Immature natural killer cell (primary cell): ENCODE data around the gene RAB27B. TPM values are rescaled to one million over a fixed set of nuclear protein-coding genes. Genes with fewer than 3 reads are reported as not detected.
A peak's percentile ranks its signal among the peaks of the same experiment; 100 is the strongest.

ENCODE experiments used
- DNase-seq, 3 donors: peaks; one replicate each; pipeline ENCODE4 v3.0.0; 2022; ENCODE audit warnings: mixed read lengths in 1 of 3
- H3K27ac Mint-ChIP-seq, 6 donors: one replicate each; pipeline ENCODE4 v1.8.0; 2020; ENCODE audit warnings: mixed read lengths in 6 of 6, mild to moderate bottlenecking in 5 of 6, inconsistent platforms in 4 of 6, moderate library complexity in 3 of 6
- H3K27me3 Mint-ChIP-seq, 3 donors: one replicate each; pipeline ENCODE4 v1.8.0; 2020 to 2021; ENCODE audit warnings: low read depth in 3 of 3, mild to moderate bottlenecking in 3 of 3, mixed read lengths in 3 of 3, moderate library complexity in 3 of 3, inconsistent platforms in 1 of 3
- H3K36me3 Mint-ChIP-seq, 3 donors: one replicate each; pipeline ENCODE4 v1.8.0; 2020; ENCODE audit warnings: mixed read lengths in 3 of 3, inconsistent platforms in 2 of 3, mild to moderate bottlenecking in 2 of 3
- H3K4me1 Mint-ChIP-seq, 2 donors: one replicate each; pipeline ENCODE4 v1.8.0; 2020; ENCODE audit warnings: inconsistent platforms in 2 of 2, mild to moderate bottlenecking in 2 of 2, mixed read lengths in 2 of 2, moderate library complexity in 1 of 2
- H3K4me3 Mint-ChIP-seq, 5 donors: one replicate each; pipeline ENCODE4 v1.8.0; 2020; ENCODE audit warnings: mild to moderate bottlenecking in 5 of 5, mixed read lengths in 5 of 5, inconsistent platforms in 3 of 5, moderate library complexity in 3 of 5
- H3K9me3 Mint-ChIP-seq, 6 donors: one replicate each; pipeline ENCODE4 v1.8.0; 2020; ENCODE audit warnings: mild to moderate bottlenecking in 6 of 6, mixed read lengths in 6 of 6, inconsistent platforms in 4 of 6, moderate library complexity in 3 of 6
- polyA plus RNA-seq, 3 donors: library from polyadenylated mRNA; unstranded; fragments of 300-500 nt; fragmentation: Illumina TruSeq; gene quantifications; one replicate each; pipeline ENCODE4 v1.2.3, GENCODE V29; 2021

RAB27B gene
- polyA plus RNA-seq, 3 donors from 2014 or later: 3.9 to 8.1 (median 6.3) TPM

DNA sequence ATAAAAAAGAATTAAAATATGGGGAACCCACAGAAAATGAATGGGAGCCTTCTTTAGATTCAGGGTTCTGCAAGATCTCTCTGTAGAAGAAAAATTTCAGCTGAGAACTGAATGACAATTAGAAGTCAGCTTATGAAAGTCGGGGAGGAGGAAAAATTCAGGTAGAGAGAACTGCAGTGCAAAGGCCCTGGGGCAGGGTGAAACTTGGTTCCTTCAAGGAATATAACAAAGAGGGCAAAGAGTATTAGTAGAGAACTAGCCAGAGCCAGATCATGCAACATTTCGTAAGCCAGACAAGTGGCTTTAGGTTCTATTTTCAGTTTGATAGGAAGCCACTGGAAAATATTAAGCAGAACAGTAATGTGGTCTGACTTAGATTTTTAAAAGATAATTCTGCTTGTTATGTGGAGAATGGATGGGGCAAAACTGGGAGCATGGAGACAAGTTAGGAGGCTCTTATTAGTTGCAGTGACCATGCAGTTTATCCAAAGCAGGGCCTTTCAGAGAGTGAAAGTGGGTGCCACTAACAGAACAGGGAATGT lies 27.9 kb downstream of the RAB27B start:
- H3K27ac Mint-ChIP-seq: no peak overlapping the region
- H3K36me3 Mint-ChIP-seq: peaks cover 0 to 11% (median 5%) of the 10 kb centered on the region in 3 donors
- H3K4me1 Mint-ChIP-seq: peaks cover 34 to 62% of the 10 kb centered on the region in 2 donors
- DNase-seq: no peak
- no peaks in the 10 kb centered on the region for H3K27me3 Mint-ChIP-seq
- H3K4me3 Mint-ChIP-seq: no peak overlapping the region
- no peaks in the 10 kb centered on the region for H3K9me3 Mint-ChIP-seq

GRCh38 chr18:54857499-54857898 lies 29.2 kb downstream of the RAB27B start:
- Mint-ChIP-seq H3K4me3 (no peak overlapping the region), H3K9me3 (no peaks in the 10 kb centered on the region), H3K27me3 (no peaks in the 10 kb centered on the region), H3K4me1 (peaks cover 32 to 61% of the 10 kb centered on the region in 2 donors), H3K27ac (no peak overlapping the region), H3K36me3 (peaks cover 0 to 14% (median 5%) of the 10 kb centered on the region in 3 donors)
- no peak for DNase-seq

GRCh38 chr18:54859667-54860421 lies 31.6 kb downstream of the RAB27B start:
- Mint-ChIP-seq H3K4me3 (no peak overlapping the region), H3K4me1 (peaks cover 14 to 55% of the 10 kb centered on the region in 2 donors), H3K36me3 (peaks cover 0 to 18% (median 13%) of the 10 kb centered on the region in 3 donors), H3K27ac (peak overlapping the region in 1 of 6 donors; percentile 73), H3K9me3 (no peaks in the 10 kb centered on the region), H3K27me3 (no peaks in the 10 kb centered on the region)
- no peak for DNase-seq

- Mint-ChIP-seq H3K36me3 (peaks cover 0 to 16% (median 12%) of the 10 kb centered on the region in 3 donors), H3K4me3 (no peak overlapping the region), H3K9me3 (no peaks in the 10 kb centered on the region), H3K27ac (no peak overlapping the region), H3K27me3 (no peaks in the 10 kb centered on the region), H3K4me1 (peaks cover 13 to 51% of the 10 kb centered on the region in 2 donors)
- DNase-seq: no peak
These were observed 32.7 kb downstream of the RAB27B start for GRCh38 chr18:54860941-54861340.

DNA sequence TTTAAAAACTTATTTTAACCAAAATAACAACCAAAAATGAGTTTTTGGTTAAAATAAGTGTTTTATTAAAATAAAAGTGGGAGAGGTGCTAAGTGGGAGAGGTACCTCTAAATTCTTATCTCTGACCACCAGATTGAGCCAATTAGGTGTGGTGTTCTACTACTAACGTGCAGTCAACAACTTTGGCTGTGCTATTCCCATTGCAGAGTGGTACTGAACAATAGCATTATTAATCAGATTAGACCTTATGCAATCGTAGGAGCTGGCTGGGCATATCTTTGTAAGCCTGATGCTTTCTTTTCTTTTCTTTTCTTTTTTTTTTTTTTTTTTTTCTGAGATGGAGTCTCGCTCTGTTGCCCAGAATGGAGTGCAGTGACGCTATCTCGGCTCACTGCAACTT lies 38.9 kb downstream of the RAB27B start:
- Mint-ChIP-seq H3K36me3 (peaks cover 4 to 22% (median 12%) of the 10 kb centered on the region in 3 donors), H3K27me3 (no peaks in the 10 kb centered on the region), H3K9me3 (no peaks in the 10 kb centered on the region), H3K4me3 (no peak overlapping the region), H3K27ac (no peak overlapping the region), H3K4me1 (peaks cover 17 to 39% of the 10 kb centered on the region in 2 donors)
- DNase-seq: no peak

DNA sequence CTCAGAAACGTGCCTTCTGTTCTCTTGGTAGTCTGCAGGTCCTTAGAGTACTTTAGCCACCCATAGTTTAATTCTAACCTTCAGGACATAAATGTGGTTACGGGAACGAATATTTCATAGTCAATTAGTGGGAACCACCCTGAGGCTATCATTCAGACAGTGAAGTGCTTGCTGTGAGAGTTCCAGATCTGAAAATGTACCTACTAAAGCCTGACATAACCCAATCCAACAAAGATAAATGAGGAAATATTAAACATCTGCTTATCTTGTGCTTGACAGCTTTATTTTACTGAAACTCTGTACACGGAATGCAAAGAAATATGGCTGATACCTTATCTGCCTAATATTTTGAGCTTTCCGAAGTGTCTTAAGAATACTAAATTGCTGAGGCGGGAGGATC lies 43.0 kb downstream of the RAB27B start:
- Mint-ChIP-seq H3K36me3 (peaks cover 4 to 20% (median 15%) of the 10 kb centered on the region in 3 donors), H3K27ac (peak overlapping the region in 1 of 6 donors; percentile 43), H3K27me3 (no peaks in the 10 kb centered on the region), H3K4me3 (no peak overlapping the region), H3K4me1 (peaks cover 40 to 59% of the 10 kb centered on the region in 2 donors), H3K9me3 (no peaks in the 10 kb centered on the region)
- no peak for DNase-seq

GRCh38 chr18:54872681-54873080 lies 44.4 kb downstream of the RAB27B start:
- Mint-ChIP-seq H3K27me3 (no peaks in the 10 kb centered on the region), H3K4me1 (peaks cover 34 to 63% of the 10 kb centered on the region in 2 donors), H3K9me3 (no peaks in the 10 kb centered on the region), H3K36me3 (peaks cover 4 to 20% (median 15%) of the 10 kb centered on the region in 3 donors), H3K27ac (peak overlapping the region in 2 of 6 donors; percentile 20 to 23), H3K4me3 (peak overlapping the region in 1 of 5 donors; percentile 46)
- no peak for DNase-seq

GRCh38 chr18:54873884-54874255 lies 45.6 kb downstream of the RAB27B start:
- H3K36me3 Mint-ChIP-seq: peaks cover 0 to 14% (median 9%) of the 10 kb centered on the region in 3 donors
- no peak for DNase-seq
- H3K4me1 Mint-ChIP-seq: peaks cover 28 to 56% of the 10 kb centered on the region in 2 donors
- H3K27ac Mint-ChIP-seq: peak overlapping the region in 1 of 6 donors; percentile 20
- no peaks in the 10 kb centered on the region for H3K9me3 Mint-ChIP-seq
- H3K27me3 Mint-ChIP-seq: no peaks in the 10 kb centered on the region
- H3K4me3 Mint-ChIP-seq: no peak overlapping the region

- H3K4me1 Mint-ChIP-seq: peaks cover 26 to 50% of the 10 kb centered on the region in 2 donors
- H3K36me3 Mint-ChIP-seq: peaks cover 10 to 18% (median 16%) of the 10 kb centered on the region in 3 donors
- H3K9me3 Mint-ChIP-seq: no peaks in the 10 kb centered on the region
- no peaks in the 10 kb centered on the region for H3K27me3 Mint-ChIP-seq
- H3K27ac Mint-ChIP-seq: no peak overlapping the region
- no peak overlapping the region for H3K4me3 Mint-ChIP-seq
- DNase-seq: no peak
These were observed 46.8 kb downstream of the RAB27B start for GRCh38 chr18:54875063-54875462.

DNA sequence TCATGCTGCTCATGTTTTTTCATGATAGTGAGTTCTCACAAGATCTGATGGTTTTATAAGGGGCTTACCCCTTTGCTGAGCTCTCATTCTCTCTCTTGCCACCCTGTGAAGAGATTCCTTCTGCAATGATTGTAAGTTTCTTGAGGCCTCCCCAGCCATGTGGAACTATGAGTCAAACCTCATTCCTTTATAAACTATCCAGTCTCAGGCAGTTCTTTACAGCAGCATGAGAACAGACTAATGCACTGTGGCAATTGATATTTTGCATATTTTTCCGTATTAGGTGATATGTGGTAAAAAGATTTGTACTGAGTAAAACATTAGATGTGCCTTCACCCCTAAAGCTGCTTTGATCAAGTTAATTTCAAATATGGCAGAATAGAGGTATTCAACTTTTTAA lies 48.8 kb downstream of the RAB27B start:
- DNase-seq: no peak

GRCh38 chr18:54878159-54878622 lies 49.9 kb downstream of the RAB27B start:
- H3K36me3 Mint-ChIP-seq: peaks cover 32 to 42% (median 37%) of the 10 kb centered on the region in 3 donors
- no peak overlapping the region for H3K4me3 Mint-ChIP-seq
- H3K27ac Mint-ChIP-seq: no peak overlapping the region
- no peaks in the 10 kb centered on the region for H3K27me3 Mint-ChIP-seq
- DNase-seq: no peak
- peaks cover 15 to 41% of the 10 kb centered on the region in 2 donors for H3K4me1 Mint-ChIP-seq
- H3K9me3 Mint-ChIP-seq: no peaks in the 10 kb centered on the region

More for the DNA sequence above, 48.8 kb downstream of the RAB27B start:
- H3K9me3 Mint-ChIP-seq: no peaks in the 10 kb centered on the region
- H3K36me3 Mint-ChIP-seq: peaks cover 23 to 33% (median 30%) of the 10 kb centered on the region in 3 donors
- H3K4me1 Mint-ChIP-seq: peaks cover 24 to 50% of the 10 kb centered on the region in 2 donors
- no peak overlapping the region for H3K4me3 Mint-ChIP-seq
- H3K27me3 Mint-ChIP-seq: no peaks in the 10 kb centered on the region
- H3K27ac Mint-ChIP-seq: no peak overlapping the region

DNA sequence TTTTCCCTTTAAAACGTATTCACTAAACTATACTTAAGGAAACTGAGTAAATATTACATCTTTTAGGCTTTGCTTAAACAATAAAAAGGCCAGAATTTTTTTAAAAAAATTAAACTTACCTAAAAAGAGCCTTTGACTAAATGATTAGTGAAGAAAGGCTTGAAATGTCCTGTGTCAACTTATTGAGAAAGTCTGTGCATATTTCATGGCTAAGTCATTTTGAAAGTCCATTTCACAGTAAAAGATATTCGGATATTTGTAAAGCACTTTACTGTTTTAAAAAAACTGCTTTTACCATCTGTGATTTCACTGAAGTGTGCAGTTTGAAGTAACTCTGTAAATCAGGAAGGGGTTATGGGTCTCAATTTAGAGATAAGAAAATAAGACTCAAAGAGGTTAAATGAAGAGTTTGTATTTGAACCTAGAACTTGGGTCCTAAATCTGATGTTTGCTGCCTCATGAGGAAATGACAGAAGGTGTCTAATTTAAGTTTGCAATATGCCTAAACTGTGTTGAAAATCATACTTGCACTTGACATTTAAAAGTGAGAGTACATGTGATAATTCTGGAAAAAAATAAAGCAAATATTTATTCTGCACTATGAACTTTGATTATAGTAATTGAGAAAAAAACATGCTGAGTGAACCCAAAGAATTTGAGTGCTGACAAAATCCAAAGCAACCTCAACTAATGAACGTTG lies 50.5 kb downstream of the RAB27B start:
- Mint-ChIP-seq H3K9me3 (no peaks in the 10 kb centered on the region), H3K27me3 (no peaks in the 10 kb centered on the region), H3K36me3 (peaks cover 35 to 43% (median 37%) of the 10 kb centered on the region in 3 donors), H3K27ac (no peak overlapping the region), H3K4me1 (peaks cover 9 to 35% of the 10 kb centered on the region in 2 donors), H3K4me3 (no peak overlapping the region)
- DNase-seq: no peak

DNA sequence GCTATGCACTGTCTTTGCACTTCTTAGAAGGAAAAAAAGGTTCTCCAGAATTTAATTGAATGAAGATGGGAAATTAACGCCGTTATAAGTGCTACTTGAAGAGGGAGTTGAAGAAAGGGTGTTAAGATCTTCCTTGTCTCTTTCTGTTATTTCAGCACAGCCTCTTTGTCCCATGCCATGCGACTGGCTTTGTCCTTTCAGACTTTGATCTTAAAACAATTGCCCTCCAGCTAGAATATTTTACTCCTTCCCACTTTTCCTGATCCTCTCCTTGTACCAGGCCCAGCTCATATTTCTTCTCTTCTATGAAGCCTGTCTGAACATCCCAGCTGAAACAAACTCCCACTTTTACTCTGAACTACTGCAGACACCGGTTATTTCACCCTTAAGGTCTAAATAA lies 51.4 kb downstream of the RAB27B start:
- Mint-ChIP-seq H3K4me1 (peaks cover 4 to 26% of the 10 kb centered on the region in 2 donors), H3K27ac (peak overlapping the region in 1 of 6 donors; percentile 4), H3K36me3 (peaks cover 36 to 47% (median 42%) of the 10 kb centered on the region in 3 donors), H3K27me3 (no peaks in the 10 kb centered on the region), H3K4me3 (no peak overlapping the region), H3K9me3 (no peaks in the 10 kb centered on the region)
- no peak for DNase-seq
